Glutamatergic neuron (in vitro differentiated cells): Measurements from ENCODE around the gene CT47C1. TPM values are rescaled to one million over a fixed set of nuclear protein-coding genes. Genes with fewer than 3 reads are reported as not detected.

Experiments used
- DNase-seq: peaks from one replicate; pipeline ENCODE4 v3.0.0; 2022
- H3K27ac Mint-ChIP-seq: one replicate; pipeline ENCODE4 v1.8.0; 2020; ENCODE audit warnings: mild to moderate bottlenecking, mixed read lengths, inconsistent platforms; ENCODE audit not compliant: unreplicated experiment
- H3K27me3 Mint-ChIP-seq: one replicate; pipeline ENCODE4 v1.8.0; 2020; ENCODE audit warnings: mild to moderate bottlenecking, moderate library complexity, mixed read lengths, inconsistent platforms; ENCODE audit not compliant: unreplicated experiment
- H3K36me3 Mint-ChIP-seq: one replicate; pipeline ENCODE4 v1.8.0; 2020; ENCODE audit warnings: mild to moderate bottlenecking, mixed read lengths, inconsistent platforms; ENCODE audit not compliant: unreplicated experiment
- H3K4me1 Mint-ChIP-seq: one replicate; pipeline ENCODE4 v1.8.0; 2020; ENCODE audit warnings: mild to moderate bottlenecking, low read depth, mixed read lengths, inconsistent platforms; ENCODE audit not compliant: unreplicated experiment
- H3K4me3 Mint-ChIP-seq: one replicate; pipeline ENCODE4 v1.8.0; 2020; ENCODE audit warnings: mild to moderate bottlenecking, mixed read lengths, inconsistent platforms; ENCODE audit not compliant: unreplicated experiment
- H3K9me3 Mint-ChIP-seq: one replicate; pipeline ENCODE4 v1.8.0; 2020; ENCODE audit warnings: mild to moderate bottlenecking, moderate library complexity, mixed read lengths, inconsistent platforms; ENCODE audit not compliant: unreplicated experiment
- total RNA-seq: library from RNA; stranded (reverse); fragmentation: NEBNext Ultra II Directional; extraction: Animal tissue kit (Norgen Biotek cat#: 25700); gene quantifications from one replicate; pipeline ENCODE4 v1.2.1, GENCODE V29; 2021; ENCODE audit not compliant: unreplicated experiment
- TF ChIP-seq, protein P1 (sequence below): fragments of 200-600 bp; sonication (generic); IDR thresholded peaks from one replicate; pipeline ENCODE4 v1.5.0; 2021; ENCODE audit not compliant: partially characterized antibody, unreplicated experiment

CT47C1 gene
- total RNA-seq, 1 donor from 2014 or later = not detected

DNA sequence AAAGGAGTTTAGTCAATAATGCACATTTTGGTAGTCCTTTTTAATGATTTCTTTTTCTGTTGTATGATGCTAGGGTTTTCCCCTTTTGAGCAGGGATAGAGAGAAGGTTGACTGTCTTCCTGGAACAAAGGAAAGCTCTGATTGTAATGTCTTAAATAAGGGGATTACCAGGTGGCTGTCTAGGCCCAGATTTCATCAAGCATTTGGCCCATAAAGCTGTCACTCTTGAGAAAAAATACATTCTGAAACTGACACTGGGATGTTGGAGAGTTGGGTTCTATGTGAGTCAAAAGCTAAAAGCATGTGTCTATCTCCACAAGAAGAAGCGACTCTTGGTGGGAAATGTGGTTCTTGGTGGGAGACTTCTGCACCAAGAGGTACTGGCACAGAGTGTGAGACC, 28.4 kb downstream of the CT47C1 start:
- Mint-ChIP-seq H3K4me1 (no peaks in the 10 kb centered on the region), H3K27ac (no peak overlapping the region), H3K36me3 (no peaks in the 10 kb centered on the region), H3K27me3 (no peaks in the 10 kb centered on the region), H3K9me3 (no peaks in the 10 kb centered on the region), H3K4me3 (no peak overlapping the region)
- TF ChIP-seq, protein P1, sequence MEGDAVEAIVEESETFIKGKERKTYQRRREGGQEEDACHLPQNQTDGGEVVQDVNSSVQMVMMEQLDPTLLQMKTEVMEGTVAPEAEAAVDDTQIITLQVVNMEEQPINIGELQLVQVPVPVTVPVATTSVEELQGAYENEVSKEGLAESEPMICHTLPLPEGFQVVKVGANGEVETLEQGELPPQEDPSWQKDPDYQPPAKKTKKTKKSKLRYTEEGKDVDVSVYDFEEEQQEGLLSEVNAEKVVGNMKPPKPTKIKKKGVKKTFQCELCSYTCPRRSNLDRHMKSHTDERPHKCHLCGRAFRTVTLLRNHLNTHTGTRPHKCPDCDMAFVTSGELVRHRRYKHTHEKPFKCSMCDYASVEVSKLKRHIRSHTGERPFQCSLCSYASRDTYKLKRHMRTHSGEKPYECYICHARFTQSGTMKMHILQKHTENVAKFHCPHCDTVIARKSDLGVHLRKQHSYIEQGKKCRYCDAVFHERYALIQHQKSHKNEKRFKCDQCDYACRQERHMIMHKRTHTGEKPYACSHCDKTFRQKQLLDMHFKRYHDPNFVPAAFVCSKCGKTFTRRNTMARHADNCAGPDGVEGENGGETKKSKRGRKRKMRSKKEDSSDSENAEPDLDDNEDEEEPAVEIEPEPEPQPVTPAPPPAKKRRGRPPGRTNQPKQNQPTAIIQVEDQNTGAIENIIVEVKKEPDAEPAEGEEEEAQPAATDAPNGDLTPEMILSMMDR = no peak
- no peak for DNase-seq

- TF ChIP-seq, protein P1 = no peak
- Mint-ChIP-seq H3K27ac (no peak overlapping the region), H3K4me3 (no peak overlapping the region), H3K9me3 (no peaks in the 10 kb centered on the region), H3K27me3 (no peaks in the 10 kb centered on the region), H3K4me1 (no peaks in the 10 kb centered on the region), H3K36me3 (no peaks in the 10 kb centered on the region)
- DNase-seq = no peak
These were observed 33.0 kb downstream of the CT47C1 start for GRCh38 chrX:119105826-119106225.

- Mint-ChIP-seq H3K4me3 (no peak overlapping the region), H3K36me3 (no peaks in the 10 kb centered on the region), H3K4me1 (no peaks in the 10 kb centered on the region), H3K27ac (no peak overlapping the region), H3K9me3 (no peaks in the 10 kb centered on the region), H3K27me3 (no peaks in the 10 kb centered on the region)
- TF ChIP-seq, protein P1 = no peak
- DNase-seq = no peak
These were observed 34.4 kb downstream of the CT47C1 start for GRCh38 chrX:119107206-119107605.

- Mint-ChIP-seq H3K27ac (no peak overlapping the region), H3K36me3 (no peaks in the 10 kb centered on the region), H3K4me3 (no peak overlapping the region), H3K4me1 (peaks cover 5% of the 10 kb centered on the region), H3K9me3 (no peaks in the 10 kb centered on the region), H3K27me3 (no peaks in the 10 kb centered on the region)
- DNase-seq = peak; percentile 74
- TF ChIP-seq, protein P1 = peak; percentile 67
These were observed 46.1 kb downstream of the CT47C1 start for GRCh38 chrX:119118780-119119395.

GRCh38 chrX:119121341-119121740, 48.5 kb downstream of the CT47C1 start:
- DNase-seq = no peak
- TF ChIP-seq, protein P1 = no peak
- Mint-ChIP-seq H3K27me3 (no peaks in the 10 kb centered on the region), H3K27ac (no peak overlapping the region), H3K4me1 (peaks cover 5% of the 10 kb centered on the region), H3K4me3 (no peak overlapping the region), H3K36me3 (no peaks in the 10 kb centered on the region), H3K9me3 (no peaks in the 10 kb centered on the region)

Other genes starting within 250 kb of the CT47C1 start
- gene ZCCHC12, start 249.2 kb upstream of the CT47C1 start, total RNA-seq = 22.7 TPM
- gene LONRF3, start 98.4 kb upstream of the CT47C1 start, total RNA-seq = 0.29 TPM
- 0.98 TPM for gene KIAA1210, start 54.8 kb downstream of the CT47C1 start, total RNA-seq
- gene PGRMC1, start 163.3 kb downstream of the CT47C1 start, total RNA-seq = 239 TPM